Activated T-cell treated with anti-CD3 and anti-CD28 coated beads, Interleukin-2, amount 50 U/mL, for 48 hours (primary cell): ENCODE results near the gene PHTF1.
"Not testable (repeated sequence)": the region's sequence is repeated elsewhere in the genome, so short reads cannot be mapped to it uniquely, and the experiment has no call there.

ENCODE experiments used
- DNase-seq, 2 experiments: peaks; one replicate each; pipeline ENCODE4 v3.0.0-alpha.2; 2020

The PHTF1 gene

DNA sequence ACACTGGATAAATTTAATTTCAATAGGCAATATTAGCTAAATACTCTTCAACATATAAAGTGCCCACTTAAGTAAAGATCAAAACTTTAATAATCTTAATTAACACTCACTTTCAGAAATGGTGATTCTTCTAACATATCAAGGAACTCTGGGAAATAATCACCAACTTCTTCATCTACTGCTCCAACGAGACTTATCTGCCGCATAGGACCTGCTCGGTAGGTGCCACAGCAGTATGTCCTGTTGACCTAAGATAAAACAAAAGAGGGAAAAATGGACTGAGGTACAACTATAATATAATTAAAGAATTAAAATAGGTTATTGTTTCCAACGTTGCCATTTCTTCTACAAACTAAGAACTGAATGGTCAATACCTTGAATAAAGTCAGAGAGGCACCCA is 18.3 kb upstream of the PHTF1 start:
- DNase-seq: no peak

DNA sequence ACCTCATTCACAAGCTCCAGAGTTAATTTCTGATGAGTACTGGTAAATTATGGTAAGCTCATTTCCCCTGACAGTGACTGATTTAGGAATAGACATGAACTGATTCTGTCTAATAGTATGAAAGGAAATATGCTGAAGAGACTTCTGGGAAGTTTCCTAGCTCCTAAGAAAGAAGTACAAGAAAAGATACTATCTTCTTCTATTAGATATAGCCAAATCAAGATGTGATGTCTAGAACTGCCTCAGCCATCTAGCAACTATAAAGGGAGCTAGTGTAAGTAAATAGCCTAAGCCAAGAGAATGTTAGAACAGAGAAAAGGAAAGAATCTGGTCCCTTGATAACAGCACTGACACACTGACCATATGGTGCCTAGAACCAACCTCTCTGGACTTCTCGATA is 10.7 kb upstream of the PHTF1 start:
- no peak for DNase-seq

DNA sequence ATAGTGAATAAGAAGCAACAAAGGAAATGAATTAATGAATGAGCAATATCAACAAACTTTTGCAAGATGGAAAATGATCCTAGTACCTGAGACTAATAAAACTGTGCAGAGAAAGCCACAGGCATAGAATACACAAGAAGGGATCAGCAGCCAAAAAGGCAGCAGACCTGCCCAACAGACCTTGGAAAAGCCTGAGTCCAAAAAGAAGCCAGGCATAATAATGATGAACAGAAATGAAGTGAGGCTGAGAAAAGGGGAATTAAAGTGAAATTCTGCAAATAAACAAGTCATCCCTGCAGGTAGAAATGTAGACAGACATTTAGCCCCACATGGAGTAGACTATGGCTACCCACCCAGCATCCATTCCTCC is 10.3 kb upstream of the PHTF1 start:
- no peak for DNase-seq

DNA sequence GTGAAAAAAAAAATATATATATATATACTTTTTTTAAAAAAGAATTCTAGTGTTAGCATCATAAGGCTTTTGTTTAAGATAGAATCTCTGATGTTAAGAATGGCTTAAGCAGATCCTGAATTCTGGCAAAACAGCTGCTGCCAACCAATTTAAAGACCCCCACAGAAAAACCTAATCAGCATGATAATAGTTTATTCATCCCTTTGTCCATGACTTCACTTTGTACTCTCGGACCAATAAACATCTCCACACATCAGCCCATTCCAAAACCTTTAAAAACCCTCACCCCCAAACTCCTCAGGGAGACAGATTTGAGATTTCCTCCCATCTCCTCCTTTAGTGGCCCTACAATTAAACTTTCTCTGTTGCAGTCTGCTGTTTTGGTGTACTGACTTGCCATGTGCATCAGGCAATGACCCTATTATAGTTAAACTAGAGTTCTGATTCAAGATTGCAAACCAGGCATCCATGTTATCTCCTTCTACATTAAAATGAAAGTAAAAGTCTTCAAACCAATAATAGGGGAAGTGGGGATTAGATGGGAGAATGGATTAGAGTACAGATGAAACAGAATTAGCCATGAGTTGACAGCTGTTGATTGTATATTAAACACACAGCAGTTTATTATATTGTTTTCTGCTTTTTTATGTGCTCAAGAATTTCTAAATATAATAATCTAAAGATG is 9.8 kb upstream of the PHTF1 start:
- DNase-seq: no peak

DNA sequence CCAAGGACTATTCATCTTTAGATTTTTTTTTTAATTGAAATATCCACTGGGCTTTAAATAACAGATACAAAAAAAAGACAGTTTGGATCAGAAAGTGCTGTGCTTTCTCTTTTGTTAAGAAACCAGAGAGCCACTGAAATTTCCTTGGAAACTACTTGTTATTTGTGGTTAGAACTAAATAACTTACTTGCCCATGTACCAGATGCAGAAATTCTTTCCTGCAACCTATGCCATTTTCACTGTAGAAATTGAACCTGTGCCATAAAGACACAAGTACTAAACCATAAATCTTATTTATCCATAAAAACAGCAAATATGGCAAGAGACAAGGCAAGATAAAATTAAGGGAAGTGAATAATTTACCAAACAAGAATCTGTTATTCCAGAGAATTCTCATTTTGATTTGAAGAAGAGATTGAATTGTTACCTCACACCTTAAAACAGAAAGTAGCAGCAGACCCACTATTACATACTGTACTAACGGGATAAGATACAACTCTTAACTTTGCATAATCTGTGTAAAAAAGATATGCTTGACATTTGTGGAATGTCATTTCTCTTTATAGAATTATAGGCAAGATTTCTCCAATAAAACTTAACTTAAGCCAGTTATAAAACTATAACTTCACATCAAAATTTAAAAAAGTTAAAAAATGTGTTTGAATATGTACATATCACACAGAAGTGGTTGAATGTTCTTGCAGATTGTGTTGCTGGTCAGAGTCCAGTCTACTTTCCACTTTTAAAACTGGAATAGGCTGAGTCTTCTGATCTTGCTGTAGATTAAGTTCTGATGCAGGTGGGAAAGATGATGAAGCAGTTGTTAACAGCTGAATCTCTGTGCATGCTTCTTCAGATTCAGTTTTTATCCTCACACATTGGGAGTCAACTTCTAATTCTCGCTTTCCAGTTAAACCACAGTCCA is 6.3 kb upstream of the PHTF1 start:
- no peak for DNase-seq

DNA sequence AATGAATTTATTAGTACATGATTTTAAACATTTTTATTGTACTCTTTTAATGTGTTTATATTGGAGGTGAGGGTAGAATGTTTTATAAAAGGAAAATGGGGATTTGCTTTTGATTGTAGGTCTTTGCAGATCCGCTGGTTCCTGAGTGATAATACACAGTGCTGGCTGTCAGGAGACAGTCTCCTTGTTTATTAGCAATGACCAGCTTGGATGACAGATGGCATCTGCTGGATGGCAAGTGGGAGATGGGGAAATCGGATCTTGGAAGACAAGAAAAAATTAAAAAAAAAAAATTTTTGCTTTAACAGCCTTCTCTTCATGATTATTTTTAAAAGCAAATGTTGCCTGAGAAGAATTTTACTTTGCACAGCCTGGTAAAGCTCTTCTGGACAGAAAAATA is 4.4 kb upstream of the PHTF1 start:
- no peak for DNase-seq

DNA sequence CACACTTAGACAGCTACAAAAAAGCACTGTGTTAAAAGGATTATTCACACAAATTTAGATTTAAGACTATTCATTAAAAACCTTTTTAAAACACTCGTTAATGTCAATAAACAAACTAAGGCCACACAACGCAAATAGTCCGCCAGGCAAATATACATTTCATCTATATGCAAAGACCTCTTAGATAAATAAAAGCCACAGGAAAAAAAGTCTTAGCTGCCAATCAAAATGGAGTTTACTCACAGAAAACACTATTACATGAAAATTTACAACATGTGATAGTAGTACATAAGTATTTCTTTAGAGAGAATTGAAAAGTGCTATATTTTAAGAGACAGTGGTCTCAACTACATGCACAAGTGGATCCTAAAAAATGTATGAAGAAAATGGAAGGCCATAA is 2.7 kb upstream of the PHTF1 start:
- no peak for DNase-seq

DNA sequence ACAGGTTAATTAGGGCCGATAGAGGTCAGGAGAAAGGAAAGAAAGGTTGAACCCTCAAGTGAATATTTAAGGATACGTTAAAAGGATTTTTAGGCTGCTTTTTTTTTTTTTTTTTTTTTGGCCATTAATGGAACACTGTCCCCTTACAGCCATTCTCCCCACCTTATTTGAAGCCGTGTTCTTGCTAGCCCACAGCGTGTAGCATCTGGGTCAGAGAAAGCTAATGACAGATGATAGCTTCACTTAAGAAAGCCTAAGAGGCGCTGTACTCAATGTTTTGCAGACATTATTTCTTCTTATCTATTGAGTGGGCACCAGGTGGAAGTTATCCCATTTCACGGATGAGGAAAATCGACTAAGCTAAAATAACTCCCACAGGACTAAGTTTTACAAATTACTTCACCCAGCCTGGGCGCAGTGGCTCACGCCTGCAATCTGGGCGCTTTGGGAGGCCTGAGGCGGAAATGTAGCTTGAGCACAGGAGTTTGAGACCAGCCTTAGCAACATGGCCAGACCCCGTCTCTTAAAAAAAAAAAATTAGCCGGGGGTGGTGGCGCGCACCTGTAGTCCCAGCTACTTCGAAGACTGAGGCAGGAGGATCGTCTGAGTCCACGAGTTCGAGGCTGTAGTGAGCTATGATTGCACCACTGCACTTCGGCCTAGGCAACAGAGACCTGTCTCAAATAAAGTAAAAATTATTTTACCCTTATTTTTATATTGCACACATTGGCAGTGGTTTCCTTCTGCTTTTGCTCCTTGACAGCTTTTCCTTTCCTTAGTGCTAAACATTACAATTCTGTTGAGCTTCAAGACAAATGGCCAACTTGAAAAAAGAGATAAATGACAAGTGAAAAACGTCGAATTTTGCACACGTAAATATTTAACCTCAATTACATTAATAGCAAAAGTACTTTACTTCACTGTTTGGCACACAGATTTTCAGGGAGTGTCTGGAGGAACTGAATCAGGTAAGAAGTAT is 1.1 kb upstream of the PHTF1 start:
- no peak for DNase-seq

DNA sequence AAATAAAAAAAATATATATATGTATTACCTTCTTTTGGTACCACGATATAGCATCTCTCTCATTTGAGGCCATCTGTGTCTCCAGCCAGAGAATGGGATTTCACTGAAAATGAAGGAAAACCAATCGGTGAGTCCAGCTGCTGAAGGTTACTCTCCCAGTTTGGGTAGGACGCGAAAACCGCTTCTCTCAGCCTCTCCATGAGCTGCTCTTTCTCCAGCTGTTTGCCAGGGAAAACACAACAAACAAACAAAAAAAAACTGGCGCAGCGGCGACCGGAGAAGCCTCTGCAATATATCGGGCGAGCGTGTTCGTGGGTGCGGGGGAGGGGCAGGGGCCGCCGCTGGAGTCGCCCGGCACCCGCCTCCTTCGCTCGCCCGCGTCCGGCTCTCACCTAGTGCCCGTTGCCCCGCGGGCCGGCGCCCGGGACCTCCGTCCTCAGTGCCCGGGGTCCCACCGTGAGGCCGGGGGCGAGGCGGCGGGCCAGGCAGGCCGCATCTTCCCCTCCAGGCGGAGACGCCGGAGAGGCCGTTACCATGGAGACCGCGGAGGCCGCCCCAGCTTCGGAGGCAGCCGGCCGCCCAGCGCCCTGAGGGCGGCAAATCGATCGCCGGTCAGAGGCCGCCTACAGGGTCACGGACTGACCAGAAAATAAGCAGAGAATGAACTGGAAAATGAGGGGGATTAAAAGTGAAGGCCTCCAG is 504 bp downstream of the PHTF1 start:
- peak; percentile 74 to 79 for DNase-seq

DNA sequence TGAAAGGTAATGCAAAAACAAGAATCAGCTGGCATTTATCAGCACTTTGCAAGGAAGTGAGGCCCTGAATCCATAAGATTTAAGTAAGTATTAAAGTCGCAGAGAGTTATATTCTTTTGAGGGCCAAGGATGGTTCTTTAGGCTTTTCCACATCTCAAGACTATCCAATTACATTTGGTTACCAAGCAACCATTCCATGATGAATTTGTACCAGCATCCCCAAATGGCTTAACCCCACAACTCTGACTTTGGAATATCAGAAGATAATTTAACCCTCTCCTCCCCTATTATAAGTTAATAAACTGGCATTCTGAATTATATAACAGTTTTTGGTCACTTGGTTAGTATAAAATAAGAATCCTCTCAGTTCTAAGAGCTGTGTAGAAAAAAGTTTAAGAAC is 2.8 kb downstream of the PHTF1 start:
- DNase-seq: no peak

DNA sequence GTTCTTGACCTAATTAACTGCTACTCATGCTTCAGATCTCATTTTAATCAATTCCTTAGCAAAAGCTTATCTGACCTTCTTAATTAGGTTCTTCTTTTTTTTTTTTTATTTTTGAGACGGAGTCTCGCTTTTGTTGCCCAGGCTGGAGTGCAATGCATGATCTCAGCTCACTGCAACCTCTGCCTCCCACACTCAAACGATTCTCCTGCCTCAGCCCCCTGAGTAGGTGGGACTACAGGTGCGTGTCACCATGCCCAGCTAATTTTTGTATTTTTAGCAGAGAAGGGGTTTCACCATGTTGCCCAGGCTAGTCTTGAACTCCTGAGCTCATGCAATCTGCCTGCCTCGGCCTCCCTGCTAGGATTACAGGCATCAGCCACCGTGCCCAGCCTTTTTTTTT is 6.0 kb downstream of the PHTF1 start:
- not testable (repeated sequence) for DNase-seq

DNA sequence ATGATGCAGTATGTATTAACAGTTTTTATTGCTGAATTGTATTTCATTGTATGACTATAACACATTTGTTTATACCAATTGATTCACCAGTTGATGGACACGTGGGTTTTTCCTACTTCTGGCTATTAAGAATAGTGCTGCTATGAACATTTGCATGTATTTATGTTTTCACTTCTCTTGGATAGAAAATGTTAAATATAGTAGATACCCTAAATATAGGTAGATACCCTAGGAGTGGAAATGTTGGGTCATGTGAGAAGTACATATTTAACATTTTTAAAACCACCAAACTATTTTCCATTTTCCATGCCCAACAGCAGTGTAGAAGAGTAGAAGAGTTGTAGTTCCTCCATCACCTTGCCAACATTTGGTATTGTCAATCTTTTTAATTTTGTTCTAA is 7.8 kb downstream of the PHTF1 start:
- no peak for DNase-seq

DNA sequence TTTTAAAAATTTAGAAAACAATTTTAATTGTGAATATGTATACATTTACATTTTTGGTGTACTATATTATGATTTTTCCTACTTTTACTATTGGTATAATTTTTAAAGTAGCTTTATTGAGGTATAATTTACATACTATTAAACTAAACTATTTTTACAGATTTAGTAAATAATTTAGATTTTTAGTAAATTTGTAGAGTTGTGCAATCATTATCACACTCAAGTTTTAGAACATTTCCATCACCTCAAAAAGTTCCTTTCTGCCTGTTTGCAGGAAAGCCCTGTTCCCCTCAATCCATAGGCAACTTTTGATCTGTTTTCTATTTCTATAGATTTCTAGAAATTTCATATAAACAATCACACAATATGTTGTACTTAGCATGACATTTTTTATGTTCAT is 8.2 kb downstream of the PHTF1 start:
- no peak for DNase-seq

DNA sequence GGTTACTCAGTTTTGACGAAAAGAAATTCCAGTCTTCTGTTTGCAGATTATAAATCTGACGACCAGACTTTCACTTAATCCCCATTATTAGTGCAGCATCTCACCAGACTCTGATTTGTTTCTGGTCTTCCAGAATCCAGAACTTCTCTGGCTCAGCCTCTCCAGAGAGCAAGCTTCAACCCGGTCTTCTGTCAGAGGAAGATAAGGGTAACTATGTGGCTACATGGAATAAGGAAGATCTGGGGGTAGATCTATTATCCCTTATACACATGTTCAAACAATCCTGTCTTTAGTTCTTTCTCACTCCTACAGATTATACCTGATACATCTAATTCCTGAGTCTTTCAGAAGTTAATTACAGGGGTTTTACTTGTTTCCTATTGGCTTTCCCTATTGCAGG is 9.9 kb downstream of the PHTF1 start:
- DNase-seq: no peak

DNA sequence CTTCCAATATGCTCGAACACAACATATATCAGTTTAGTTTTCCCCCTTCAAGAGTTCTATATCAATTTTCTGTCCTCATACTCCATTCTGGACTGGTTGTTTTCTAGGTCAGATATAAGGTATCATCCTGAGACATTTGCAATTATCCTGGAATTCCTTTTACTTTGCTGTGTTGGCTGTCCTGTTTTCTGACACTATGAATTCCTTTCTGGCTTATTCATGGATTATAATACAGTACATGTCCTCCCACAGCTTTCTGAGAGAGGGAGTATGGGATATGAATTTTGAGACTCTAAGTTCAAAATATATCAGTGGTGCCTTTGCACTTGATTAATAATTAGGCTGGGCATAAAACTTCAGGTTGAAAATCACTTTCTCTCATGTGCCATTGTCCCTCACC is 11.9 kb downstream of the PHTF1 start:
- DNase-seq: no peak

DNA sequence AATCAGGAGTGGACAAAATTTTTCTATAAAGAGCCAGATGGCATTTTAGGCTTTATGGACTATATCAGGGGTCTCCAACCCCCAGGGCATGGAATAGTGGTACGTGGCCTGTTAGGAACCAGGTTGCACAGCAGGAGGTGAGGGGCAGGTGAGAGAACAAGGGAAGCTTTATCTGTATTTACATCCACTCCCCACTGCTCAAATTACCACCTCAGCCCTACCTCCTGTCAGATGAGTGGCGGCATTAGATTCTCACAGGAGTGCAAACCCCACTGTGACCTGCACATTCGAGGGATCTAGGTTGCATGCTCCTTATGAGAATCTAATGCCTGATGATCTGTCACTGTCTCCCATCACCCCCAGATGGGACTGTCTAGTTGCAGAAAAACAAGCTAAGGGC is 13.9 kb downstream of the PHTF1 start:
- no peak for DNase-seq

DNA sequence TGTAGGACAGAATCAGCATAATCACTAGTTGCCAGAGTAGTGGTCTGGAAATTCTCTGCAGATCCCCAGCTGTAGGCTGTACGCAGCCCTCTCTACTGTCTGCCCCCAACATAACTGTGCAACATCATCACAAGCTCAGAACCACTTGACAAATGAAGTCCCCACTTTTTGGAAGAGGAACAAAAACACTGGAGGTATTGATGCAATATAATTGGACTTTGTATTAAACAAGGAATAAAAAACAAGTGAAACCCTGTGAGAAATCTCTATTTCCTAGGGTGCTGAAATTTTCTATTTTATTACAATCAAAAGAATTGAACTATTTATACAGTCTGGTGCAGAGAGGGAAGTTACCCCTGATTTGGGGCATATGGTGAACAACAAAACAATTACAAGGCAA is 15.2 kb downstream of the PHTF1 start:
- DNase-seq: no peak

DNA sequence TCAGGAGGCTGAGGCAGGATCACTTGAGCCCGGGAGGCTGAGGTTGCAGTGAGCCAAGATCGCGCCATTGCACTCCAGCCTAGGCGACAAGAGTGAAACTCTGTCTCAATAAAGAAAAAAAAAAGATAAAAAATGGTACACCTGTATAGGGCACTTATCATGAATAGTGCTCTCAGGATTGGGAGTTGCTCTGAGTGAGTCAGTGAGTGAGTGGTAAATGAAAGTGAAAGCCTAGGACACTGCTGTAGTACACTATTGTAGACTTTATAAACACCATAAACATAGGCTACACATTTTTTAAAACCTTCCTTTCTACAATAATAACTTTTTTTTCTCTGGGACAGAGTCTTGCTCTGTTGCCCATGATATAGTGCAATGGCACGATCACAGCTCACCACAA is 16.8 kb downstream of the PHTF1 start:
- DNase-seq: no peak

DNA sequence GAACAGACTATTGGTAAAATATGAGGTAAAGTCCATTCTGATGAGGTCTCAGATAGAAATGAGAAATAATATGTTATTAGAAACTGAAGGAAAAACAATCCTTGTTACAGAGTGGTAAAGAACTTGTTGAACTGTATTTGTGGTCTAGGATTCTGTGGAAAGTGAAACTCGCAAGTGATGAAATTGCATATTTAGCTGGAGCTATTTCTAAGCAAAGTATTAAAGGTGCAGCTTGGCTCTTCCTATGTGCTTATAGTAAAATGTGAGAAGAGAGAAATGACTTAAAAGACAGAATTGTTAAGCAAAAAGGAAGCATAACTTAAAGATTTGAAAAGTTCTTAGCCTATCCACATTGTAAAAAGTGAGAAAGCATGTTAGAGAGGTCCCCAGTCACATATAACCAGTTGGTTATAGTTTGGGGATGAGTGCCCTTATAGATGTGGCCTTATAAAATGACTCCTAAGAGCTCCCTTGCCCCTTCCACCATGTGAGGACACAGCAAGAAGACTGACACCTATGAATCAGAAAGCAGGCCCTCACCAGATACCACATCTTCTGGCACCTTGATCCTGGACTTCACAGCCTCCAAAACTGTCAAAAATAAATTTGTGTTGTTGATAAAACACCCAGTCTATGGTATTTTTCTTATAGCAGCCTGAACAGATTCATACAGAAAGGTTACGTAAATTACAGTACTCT is 24.8 kb downstream of the PHTF1 start:
- DNase-seq: no peak

DNA sequence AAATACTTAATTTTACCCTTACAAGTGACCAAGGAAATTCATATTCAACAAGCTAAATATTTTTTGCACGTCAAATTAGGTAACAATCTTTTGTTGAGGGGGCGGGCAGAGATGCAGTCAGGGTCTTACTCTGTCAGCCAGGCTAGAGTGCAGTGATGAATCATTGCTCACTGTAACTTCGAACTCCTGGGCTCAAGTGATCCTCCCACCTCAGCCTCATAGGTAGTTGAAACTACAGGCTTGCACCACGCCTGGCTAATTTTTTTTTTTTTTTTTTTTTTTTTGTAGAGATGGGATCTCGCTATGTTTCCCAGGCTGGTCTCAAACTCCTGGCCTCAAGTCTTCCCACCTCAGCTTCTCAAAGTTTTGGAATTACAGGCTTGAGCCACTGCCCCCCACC is 26.5 kb downstream of the PHTF1 start:
- DNase-seq: no peak

DNA sequence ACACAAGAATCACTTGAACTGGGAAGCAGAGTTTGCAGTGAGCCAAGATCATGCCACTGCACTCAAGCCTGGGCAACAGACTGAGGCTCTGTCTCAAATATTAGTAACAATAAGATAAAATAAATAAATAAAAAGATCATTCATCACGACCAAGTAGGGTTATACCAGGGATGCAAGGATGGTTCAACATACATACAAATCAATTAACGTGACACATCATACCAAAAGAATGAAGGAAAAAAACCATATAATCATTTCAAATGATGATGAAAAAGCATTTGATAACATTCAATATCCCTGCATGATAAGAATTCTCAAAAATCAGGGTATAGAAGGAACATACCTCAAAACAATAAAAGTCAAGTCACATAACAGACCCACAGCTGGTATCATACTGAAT is 38.3 kb downstream of the PHTF1 start:
- no peak for DNase-seq

DNA sequence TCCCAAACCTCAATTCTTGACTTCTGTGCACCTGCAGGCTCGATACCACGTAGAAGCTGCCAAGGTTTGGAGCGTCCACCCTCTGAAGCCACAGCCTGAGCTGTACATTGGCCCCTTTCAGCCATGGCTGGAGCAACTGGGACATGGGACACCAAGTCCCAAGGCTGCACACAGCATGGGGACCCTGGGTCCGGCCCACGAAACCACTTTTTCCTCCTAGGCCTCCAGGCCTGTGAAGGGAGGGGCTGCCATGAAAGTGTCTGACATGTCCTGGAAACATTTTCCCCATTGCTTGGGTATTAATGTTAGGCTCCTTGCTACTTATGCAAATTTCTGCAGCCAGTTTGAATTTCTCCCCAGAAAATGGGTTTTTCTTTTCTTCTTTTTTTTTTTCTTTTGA is 40.7 kb downstream of the PHTF1 start:
- not testable (repeated sequence) for DNase-seq
